HG02588 (cell line): ENCODE data around the gene TJP2.

ENCODE experiments used
- ATAC-seq: cut with Tn5 transposase; IDR thresholded peaks from one replicate; pipeline ENCODE4 v1.9.1; 2021; ENCODE audit warnings: mild to moderate bottlenecking, moderate library complexity; ENCODE audit not compliant: unreplicated experiment

TJP2 gene

DNA sequence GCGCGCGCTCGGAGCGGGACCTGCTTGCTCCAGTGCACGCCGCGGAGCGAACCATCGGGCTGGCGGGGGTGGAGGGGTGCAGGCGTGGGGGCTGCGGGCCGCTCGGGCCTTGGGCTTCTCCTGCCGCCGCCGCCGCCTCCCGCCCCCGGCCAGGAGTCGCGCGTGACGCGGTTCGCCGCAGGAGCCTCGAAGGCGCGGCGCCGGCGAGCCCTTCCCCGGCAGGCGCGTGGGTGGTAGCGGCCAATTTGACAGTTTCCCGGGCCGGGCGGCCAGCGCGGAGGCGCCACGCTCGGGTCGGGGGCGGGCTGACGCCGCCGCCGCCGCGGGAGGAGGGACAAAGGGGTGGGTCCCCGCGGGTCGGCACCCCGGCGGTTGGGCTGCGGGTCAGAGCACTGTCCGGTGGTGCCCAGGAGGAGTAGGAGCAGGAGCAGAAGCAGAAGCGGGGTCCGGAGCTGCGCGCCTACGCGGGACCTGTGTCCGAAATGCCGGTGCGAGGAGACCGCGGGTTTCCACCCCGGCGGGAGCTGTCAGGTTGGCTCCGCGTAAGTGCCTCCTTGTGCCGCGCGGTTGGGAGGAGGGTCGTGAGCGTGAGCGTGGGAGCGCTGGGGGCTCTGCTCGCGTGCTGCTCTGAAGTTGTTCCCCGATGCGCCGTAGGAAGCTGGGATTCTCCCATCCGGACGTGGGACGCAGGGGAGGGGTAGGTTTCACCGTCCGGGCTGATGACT lies at the start of gene TJP2:
TSS of gene TJP2 (plus strand) at position 387 of the 725 bp plus-strand sequence. CDS start at position 483, 96 bp downstream.
- ATAC-seq = peak; percentile 44

DNA sequence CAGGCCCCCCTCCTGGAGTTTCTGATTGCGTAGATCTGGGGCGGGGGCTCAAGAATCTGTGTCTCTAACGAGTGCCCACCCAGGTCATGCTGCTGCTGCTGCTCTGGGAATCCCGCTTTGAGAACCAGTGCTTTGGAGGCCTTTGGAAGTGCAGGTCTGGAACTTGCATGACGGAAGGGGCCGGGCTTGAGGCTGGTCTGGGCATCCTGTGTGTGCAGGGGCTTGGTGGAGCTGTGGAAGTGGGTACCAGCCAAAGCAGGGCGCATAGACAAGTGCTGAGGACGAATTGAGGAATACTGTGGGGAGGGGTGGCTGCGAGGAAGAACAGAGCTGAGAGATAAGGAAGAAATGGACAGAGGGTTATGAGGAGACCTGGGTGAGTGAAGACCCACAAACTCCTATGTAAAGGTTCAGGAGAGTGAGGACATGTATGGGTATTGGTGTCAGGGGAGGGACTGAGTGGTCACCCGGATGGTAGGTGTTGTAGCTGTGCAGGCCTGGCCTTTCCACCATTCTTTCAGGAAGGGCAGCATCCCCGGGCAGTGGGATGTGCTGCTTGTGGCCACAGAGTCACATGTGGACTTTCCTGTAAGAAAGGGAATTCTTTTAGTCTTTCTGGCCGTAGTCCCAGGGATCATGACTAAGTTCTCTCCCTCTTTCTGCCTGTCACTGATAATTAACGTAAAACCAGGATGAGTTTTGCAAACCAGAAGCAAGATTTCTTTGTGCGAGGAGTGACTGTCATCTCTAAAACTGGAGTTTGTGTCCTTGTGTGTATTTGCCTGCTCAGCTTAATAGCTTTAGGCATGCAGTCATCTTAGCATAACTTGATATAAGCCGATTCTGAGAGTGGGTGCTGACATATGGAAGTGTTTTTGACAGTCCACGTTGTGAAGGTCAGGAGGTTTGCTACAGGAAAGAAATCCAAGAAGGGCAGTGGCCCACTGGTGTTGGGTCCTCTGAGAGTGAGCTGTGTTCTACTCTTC lies 43.3 kb upstream of the TJP2 start:
- ATAC-seq = no peak

GRCh38 chr9:69131682-69132081 lies 42.4 kb upstream of the TJP2 start:
- no peak for ATAC-seq

- no peak for ATAC-seq
Measured at GRCh38 chr9:69132361-69132760, 41.7 kb upstream of the TJP2 start.

- no peak for ATAC-seq
Measured at GRCh38 chr9:69134412-69134811, 39.7 kb upstream of the TJP2 start.

DNA sequence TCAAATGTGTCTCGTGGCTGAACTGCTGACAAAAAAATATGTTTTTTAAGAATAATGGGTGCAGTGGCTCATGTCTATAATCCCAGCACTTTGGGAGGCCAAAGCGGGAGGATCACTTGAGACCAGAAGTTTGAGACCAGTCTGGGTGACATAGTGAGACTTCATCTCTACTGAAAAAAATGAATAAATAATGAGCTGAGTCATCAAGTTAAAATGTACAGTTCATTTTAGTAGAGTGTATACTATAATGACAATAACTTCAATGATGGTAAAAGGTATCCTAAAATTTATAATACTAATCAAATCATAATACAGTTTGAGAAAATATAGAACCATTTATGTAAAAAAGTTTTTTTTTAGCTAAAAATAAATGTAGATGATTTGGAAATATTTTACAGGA lies 37.9 kb upstream of the TJP2 start:
- no peak for ATAC-seq

GRCh38 chr9:69136779-69137178 lies 37.3 kb upstream of the TJP2 start:
- ATAC-seq = no peak

DNA sequence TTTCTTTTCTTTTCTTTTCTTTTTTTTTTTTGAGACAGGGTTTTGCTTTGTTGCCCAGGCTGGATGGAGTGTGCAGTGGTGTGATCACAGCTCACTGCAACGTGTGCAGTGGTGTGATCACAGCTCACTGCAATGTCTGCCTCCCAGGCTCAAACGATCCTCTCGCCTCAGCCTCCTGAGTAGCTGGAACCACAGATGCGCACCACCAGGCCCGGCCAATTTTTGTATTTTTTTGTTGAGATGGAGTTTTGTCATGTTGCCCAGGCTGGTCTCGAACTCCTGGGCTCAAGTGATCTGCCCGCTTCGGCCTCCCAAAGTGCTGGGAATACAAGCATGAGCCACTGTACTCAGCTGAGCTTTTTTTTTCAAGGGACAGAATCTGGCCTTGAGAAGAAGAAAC lies 36.8 kb upstream of the TJP2 start:
- ATAC-seq = no peak

- ATAC-seq = no peak
Measured at GRCh38 chr9:69139596-69139995, 34.5 kb upstream of the TJP2 start.

- ATAC-seq = no peak
Measured at GRCh38 chr9:69140123-69140735, 33.8 kb upstream of the TJP2 start.

DNA sequence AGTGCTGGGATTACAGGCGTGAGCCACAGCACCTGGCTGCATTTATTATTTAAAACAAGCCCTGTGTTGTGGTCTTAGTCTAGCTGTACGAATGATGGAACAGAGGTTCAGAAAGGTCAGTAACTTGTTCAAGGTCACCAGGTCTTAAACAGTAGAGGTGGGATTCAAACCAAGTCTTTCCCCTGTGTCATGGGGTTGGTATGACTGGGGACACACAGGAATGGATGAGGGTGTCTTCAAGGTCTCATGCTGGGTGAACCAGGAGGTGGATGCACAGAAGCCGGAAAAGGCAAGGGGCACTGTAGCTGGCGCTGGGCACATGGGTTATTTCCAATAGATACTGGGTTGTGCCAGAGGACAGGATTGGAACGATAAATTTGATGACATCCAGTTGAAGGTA lies 32.2 kb upstream of the TJP2 start:
- ATAC-seq = no peak

GRCh38 chr9:69143291-69143690 lies 30.8 kb upstream of the TJP2 start:
- no peak for ATAC-seq

DNA sequence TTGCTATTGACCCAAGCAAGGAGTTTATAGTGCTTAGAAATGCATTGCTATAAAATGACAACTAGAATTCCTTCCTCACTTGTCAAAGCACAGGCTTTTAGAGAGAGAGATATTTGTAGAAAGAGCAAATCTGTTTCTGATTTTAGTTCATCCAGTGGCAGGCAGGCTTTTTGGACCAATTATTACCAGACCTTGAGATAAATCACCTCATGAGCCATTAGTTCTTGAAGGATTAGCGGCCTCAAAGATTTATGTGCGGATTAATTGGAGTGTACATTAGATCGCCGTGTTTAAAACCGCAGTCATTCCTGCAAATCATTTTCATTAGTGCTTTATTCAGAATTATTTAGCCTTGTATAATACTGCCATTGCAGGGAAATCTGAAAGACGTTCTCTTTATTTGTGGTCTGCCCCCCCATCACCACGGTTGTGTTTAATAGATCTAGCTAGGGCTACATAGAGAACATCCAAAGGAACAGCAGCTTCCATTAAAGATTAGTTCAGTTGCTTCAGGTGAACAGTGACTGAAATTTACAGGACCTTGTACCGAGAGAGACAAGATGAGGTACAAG lies 28.8 kb upstream of the TJP2 start:
- no peak for ATAC-seq

GRCh38 chr9:69147041-69147834 lies 26.8 kb upstream of the TJP2 start:
- ATAC-seq = no peak

- ATAC-seq = no peak
Measured at GRCh38 chr9:69149321-69149807, 24.7 kb upstream of the TJP2 start.

- no peak for ATAC-seq
Measured at GRCh38 chr9:69151506-69151905, 22.6 kb upstream of the TJP2 start.

- no peak for ATAC-seq
Measured at GRCh38 chr9:69153707-69154521, 20.2 kb upstream of the TJP2 start.

DNA sequence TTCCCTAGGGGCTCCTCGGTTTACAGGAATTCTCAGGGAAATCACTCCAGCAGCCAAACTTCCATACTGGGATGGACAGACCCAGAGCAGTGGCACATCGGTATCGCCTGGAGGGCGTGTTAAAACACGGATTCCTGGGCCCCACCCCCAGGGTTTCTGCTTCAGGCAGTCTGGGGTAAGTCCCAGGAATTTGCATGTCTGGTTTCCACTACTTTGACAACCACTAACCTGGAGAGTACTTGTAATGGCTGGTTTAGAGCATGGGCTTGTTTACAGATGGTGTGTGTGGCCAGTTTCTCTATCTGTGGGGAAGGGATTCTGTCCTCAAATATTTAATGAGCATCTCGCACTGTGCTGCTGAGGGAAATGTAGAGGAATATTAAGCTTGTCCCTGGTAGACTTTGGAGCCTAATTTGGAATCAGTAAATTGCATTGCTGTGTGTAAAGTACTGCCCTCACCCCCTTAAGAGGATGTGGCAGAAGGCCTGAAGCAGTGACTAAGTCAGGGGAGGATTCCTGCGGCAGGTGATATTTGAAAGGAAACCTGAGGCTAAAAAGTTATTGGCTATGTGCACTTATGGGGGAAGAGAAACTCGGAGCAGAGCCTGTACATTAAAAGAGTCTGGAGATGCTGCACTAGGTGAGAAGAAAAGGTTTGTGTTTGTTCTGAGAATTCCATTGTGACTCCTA lies 18.6 kb upstream of the TJP2 start:
- peak; percentile 100 for ATAC-seq
